Measurements from ENCODE around the gene THSD7B.
"Not testable (repeated sequence)": the region's sequence is repeated elsewhere in the genome, so short reads cannot be mapped to it uniquely, and the experiment has no call there.

THSD7B gene

DNA sequence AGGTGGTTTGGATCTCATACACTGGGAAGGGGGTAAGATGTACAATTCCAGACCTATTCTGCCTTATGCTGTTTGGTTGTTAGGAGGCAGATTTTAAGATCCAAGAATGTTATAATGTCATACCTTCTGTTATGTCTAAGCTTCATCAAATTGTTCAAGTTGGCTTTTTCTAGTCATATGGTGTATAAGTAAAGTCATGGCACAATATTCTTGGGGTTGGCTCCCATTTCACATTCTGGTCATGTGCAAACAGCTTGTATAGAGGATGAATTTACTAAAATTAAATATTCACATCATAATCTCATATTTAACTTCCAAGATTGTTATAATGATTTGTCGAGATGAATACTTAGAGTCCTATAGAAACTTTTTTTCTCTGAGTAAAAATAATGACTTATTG is 774.0 kb downstream of the THSD7B start:
- Histone ChIP-seq H3K27me3 (replicated peaks; ENCODE audit: control insufficient read depth, insufficient read depth, low read length, poor library complexity, severe bottlenecking) (no peaks in the 10 kb centered on the region), H3K4me1 (ENCODE audit: control insufficient read depth, insufficient read depth, low read length, poor library complexity, severe bottlenecking) (no peaks in the 10 kb centered on the region), H3K36me3 (ENCODE audit: control insufficient read depth, insufficient read depth, low read length) (no peaks in the 10 kb centered on the region), H3K9me3 (ENCODE audit: control insufficient read depth, low read length) (no peaks in the 10 kb centered on the region), H3K4me3 (ENCODE audit: insufficient read depth, low read depth, low read length, poor library complexity, severe bottlenecking) (no peak overlapping the region), H3K27ac (ENCODE audit: insufficient read depth, low read length, poor library complexity, severe bottlenecking) (no peak overlapping the region)
- no peak for DNase-seq

DNA sequence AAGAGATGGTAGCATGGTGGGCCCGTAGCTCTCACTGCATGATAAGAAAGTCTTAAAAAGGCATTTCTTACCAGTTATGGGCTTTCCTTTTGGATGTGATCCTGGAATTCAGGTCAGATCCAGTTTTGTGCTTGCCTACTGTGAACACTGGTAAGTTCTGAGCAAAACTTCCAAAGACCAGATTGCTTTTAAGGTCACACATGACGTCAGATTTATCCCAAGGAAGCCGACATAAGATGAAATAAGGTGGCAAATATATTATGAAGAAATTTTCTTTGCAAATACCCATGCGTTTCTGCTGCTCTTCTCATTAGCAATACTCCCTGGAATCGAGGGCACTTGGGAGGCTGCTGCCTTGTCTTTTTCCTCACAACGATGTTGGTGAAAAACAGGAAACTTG is 782.5 kb downstream of the THSD7B start:
- Histone ChIP-seq H3K4me1 (ENCODE audit: control insufficient read depth, insufficient read depth, low read length, poor library complexity, severe bottlenecking) (no peaks in the 10 kb centered on the region), H3K4me3 (ENCODE audit: insufficient read depth, low read depth, low read length, poor library complexity, severe bottlenecking) (no peak overlapping the region), H3K27ac (ENCODE audit: insufficient read depth, low read length, poor library complexity, severe bottlenecking) (no peak overlapping the region), H3K36me3 (ENCODE audit: control insufficient read depth, insufficient read depth, low read length) (no peaks in the 10 kb centered on the region), H3K9me3 (ENCODE audit: control insufficient read depth, low read length) (no peaks in the 10 kb centered on the region), H3K27me3 (replicated peaks; ENCODE audit: control insufficient read depth, insufficient read depth, low read length, poor library complexity, severe bottlenecking) (no peaks in the 10 kb centered on the region)
- no peak for DNase-seq

DNA sequence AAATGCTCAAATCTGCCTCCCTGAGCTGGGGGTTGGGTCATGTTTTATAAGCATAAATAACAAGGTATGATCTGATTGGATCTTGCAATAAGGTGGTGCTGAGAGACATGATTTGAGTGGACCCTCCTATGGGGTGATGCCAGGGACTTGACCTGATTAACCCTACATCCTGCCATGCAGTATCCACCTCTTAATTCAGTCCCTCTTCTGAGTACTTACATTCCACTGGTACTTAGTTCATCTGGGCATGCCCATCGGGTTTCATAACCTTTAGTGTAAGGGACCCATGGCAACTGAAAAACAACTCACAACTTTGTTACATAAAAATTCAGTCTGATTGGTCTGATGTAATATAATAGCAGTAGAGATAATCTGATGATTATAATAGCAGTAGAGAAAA is 801.0 kb downstream of the THSD7B start:
- H3K4me1 ChIP-seq (ENCODE audit: control insufficient read depth, insufficient read depth, low read length, poor library complexity, severe bottlenecking): no peaks in the 10 kb centered on the region
- H3K4me3 ChIP-seq (ENCODE audit: insufficient read depth, low read depth, low read length, poor library complexity, severe bottlenecking): no peak overlapping the region
- H3K27me3 ChIP-seq (replicated peaks; ENCODE audit: control insufficient read depth, insufficient read depth, low read length, poor library complexity, severe bottlenecking): no peaks in the 10 kb centered on the region
- no peaks in the 10 kb centered on the region for H3K9me3 ChIP-seq (ENCODE audit: control insufficient read depth, low read length)
- DNase-seq: no peak
- no peaks in the 10 kb centered on the region for H3K36me3 ChIP-seq (ENCODE audit: control insufficient read depth, insufficient read depth, low read length)
- no peak overlapping the region for H3K27ac ChIP-seq (ENCODE audit: insufficient read depth, low read length, poor library complexity, severe bottlenecking)

DNA sequence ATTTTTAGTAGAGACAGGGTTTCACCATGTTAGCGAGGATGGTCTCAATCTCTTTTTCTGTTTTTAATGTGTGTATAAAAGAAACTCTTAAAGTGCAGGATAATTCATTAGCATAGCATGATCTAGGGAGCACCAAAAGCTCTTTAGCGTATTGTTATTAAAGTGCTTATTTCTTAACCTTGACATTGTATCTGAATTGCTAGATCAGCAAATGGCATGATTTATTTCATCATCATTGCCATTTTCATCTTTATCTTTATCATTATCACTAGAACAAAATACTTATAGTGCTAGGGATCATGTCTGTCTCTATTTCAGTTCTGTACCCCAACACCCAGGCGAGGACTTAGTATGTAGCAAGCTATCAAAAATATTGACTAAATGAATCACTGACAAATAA is 805.1 kb downstream of the THSD7B start:
- H3K36me3 ChIP-seq (ENCODE audit: control insufficient read depth, insufficient read depth, low read length): no peaks in the 10 kb centered on the region
- no peak overlapping the region for H3K27ac ChIP-seq (ENCODE audit: insufficient read depth, low read length, poor library complexity, severe bottlenecking)
- H3K27me3 ChIP-seq (replicated peaks; ENCODE audit: control insufficient read depth, insufficient read depth, low read length, poor library complexity, severe bottlenecking): no peaks in the 10 kb centered on the region
- DNase-seq: no peak
- H3K4me1 ChIP-seq (ENCODE audit: control insufficient read depth, insufficient read depth, low read length, poor library complexity, severe bottlenecking): no peaks in the 10 kb centered on the region
- H3K9me3 ChIP-seq (ENCODE audit: control insufficient read depth, low read length): no peaks in the 10 kb centered on the region
- H3K4me3 ChIP-seq (ENCODE audit: insufficient read depth, low read depth, low read length, poor library complexity, severe bottlenecking): no peak overlapping the region

DNA sequence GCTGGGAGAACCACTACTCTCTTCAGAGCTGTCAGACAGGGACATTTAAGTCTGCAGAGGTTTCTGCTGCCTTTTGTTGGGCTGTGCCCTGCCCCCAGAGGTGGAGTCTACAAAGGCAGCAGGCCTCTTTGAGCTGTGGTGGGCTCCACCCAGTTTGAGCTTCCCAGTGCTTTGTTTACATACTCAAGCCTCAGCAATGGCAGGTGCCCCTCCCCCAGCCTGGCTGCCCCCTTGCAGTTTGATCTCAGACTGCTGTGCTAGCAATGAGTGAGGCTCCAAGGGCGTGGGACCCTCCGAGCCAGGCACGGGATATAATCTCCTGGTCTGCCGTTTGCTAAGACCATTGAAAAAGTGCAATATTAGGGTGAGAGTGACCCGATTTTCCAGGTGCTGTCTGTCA is 822.5 kb downstream of the THSD7B start:
- H3K36me3 ChIP-seq (ENCODE audit: control insufficient read depth, insufficient read depth, low read length); H3K27ac ChIP-seq (ENCODE audit: insufficient read depth, low read length, poor library complexity, severe bottlenecking); H3K9me3 ChIP-seq (ENCODE audit: control insufficient read depth, low read length); H3K4me3 ChIP-seq (ENCODE audit: insufficient read depth, low read depth, low read length, poor library complexity, severe bottlenecking); H3K4me1 ChIP-seq (ENCODE audit: control insufficient read depth, insufficient read depth, low read length, poor library complexity, severe bottlenecking); DNase-seq; H3K27me3 ChIP-seq (replicated peaks; ENCODE audit: control insufficient read depth, insufficient read depth, low read length, poor library complexity, severe bottlenecking): not testable (repeated sequence)

DNA sequence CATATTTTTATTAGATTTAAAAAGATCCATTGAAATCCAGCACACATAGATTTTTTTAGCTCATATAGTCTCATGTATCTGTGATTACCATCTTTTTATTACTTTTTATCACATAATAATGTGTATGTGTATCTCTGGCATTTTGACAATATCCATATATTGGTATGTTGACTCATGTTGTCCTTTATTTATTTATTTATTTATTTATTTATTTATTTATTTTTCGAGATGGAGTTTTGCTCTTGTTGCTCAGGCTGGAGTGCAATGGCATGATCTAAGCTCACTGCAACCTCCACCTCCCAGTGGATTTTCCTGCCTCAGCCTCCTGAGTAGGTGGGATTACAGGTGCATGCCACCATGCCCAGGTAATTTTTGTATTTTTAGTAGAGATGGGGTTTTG is 823.2 kb downstream of the THSD7B start:
- H3K4me3 ChIP-seq (ENCODE audit: insufficient read depth, low read depth, low read length, poor library complexity, severe bottlenecking); DNase-seq: not testable (repeated sequence)

DNA sequence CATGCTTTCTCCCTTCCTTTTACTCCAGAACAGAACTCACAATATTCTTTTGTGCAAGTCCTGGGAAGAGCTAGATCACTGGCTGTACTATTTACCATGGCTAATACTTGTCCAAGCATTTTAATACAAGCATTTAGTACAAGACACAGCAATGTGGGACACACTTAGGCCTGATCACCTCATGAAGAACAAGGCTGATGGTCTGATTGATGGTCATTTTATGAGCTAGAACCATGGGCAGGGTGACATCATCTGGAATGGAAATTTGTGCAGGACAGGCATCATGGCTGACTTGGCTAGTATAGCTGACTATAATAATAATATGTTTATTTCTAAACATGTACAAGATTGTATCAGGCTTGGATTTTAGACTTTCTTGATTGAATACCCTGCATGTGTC is 824.8 kb downstream of the THSD7B start:
- H3K36me3 ChIP-seq (ENCODE audit: control insufficient read depth, insufficient read depth, low read length): no peaks in the 10 kb centered on the region
- no peaks in the 10 kb centered on the region for H3K4me1 ChIP-seq (ENCODE audit: control insufficient read depth, insufficient read depth, low read length, poor library complexity, severe bottlenecking)
- no peak overlapping the region for H3K27ac ChIP-seq (ENCODE audit: insufficient read depth, low read length, poor library complexity, severe bottlenecking)
- H3K27me3 ChIP-seq (replicated peaks; ENCODE audit: control insufficient read depth, insufficient read depth, low read length, poor library complexity, severe bottlenecking): no peaks in the 10 kb centered on the region
- H3K4me3 ChIP-seq (ENCODE audit: insufficient read depth, low read depth, low read length, poor library complexity, severe bottlenecking): no peak overlapping the region
- DNase-seq: no peak
- no peaks in the 10 kb centered on the region for H3K9me3 ChIP-seq (ENCODE audit: control insufficient read depth, low read length)

More for the DNA sequence above, 823.2 kb downstream of the THSD7B start:
- not testable (repeated sequence) for H3K36me3 ChIP-seq (ENCODE audit: control insufficient read depth, insufficient read depth, low read length); H3K27ac ChIP-seq (ENCODE audit: insufficient read depth, low read length, poor library complexity, severe bottlenecking); H3K9me3 ChIP-seq (ENCODE audit: control insufficient read depth, low read length); H3K27me3 ChIP-seq (replicated peaks; ENCODE audit: control insufficient read depth, insufficient read depth, low read length, poor library complexity, severe bottlenecking); H3K4me1 ChIP-seq (ENCODE audit: control insufficient read depth, insufficient read depth, low read length, poor library complexity, severe bottlenecking)

DNA sequence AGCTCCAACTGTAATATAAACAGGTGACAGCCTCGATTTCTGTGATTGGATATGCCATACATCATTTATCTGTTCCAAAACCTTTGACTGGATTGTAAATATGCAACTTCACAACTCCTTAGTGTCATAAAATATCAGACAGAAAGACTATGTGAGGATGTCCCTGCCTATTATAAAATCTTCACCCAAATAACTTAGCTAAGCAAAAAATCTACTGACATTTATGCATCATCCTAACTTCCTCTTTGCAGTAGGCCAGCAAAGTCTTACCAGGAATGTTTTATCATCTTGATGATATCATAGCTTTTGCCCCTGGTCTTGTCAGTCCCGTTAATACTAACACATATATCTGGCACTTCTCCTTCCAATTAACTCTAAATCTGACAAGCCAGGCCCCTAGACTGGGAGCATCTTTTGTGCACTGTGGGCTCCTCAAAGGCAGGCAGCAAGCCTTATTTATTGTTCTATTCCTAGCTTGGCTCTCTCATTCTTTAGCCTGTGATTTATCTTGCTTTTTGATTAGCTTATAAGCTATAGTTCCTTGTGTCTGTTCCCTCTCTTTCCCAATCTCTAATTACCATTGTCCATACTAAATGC is 842.5 kb downstream of the THSD7B start:
- Histone ChIP-seq H3K27ac (ENCODE audit: insufficient read depth, low read length, poor library complexity, severe bottlenecking) (no peak overlapping the region), H3K27me3 (replicated peaks; ENCODE audit: control insufficient read depth, insufficient read depth, low read length, poor library complexity, severe bottlenecking) (no peaks in the 10 kb centered on the region), H3K4me1 (ENCODE audit: control insufficient read depth, insufficient read depth, low read length, poor library complexity, severe bottlenecking) (no peaks in the 10 kb centered on the region), H3K9me3 (ENCODE audit: control insufficient read depth, low read length) (no peaks in the 10 kb centered on the region), H3K4me3 (ENCODE audit: insufficient read depth, low read depth, low read length, poor library complexity, severe bottlenecking) (no peak overlapping the region), H3K36me3 (ENCODE audit: control insufficient read depth, insufficient read depth, low read length) (no peaks in the 10 kb centered on the region)
- no peak for DNase-seq

DNA sequence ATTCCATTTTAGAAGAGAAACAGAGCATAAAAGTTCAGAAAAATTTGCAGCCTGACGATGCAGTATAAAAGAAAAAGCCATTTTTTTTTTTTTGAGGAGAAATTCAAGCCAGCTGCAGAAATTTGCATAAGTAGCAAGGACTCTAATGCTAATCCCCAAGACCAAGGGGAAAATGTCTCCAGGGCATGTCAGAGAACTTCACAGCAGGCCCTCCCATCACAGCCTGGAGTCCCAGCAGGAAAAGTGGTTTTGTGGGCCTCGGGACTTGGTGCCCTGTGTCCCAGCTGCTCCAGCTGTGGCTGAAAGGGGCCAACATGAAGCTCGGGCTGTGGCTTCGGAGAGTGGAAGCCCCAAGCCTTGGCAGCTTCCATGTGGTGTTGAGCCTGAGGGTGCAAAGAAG is 873.6 kb downstream of the THSD7B start:
- Histone ChIP-seq H3K27me3 (replicated peaks; ENCODE audit: control insufficient read depth, insufficient read depth, low read length, poor library complexity, severe bottlenecking) (no peaks in the 10 kb centered on the region), H3K27ac (ENCODE audit: insufficient read depth, low read length, poor library complexity, severe bottlenecking) (no peak overlapping the region), H3K4me1 (ENCODE audit: control insufficient read depth, insufficient read depth, low read length, poor library complexity, severe bottlenecking) (no peaks in the 10 kb centered on the region), H3K9me3 (ENCODE audit: control insufficient read depth, low read length) (no peaks in the 10 kb centered on the region), H3K4me3 (ENCODE audit: insufficient read depth, low read depth, low read length, poor library complexity, severe bottlenecking) (no peak overlapping the region), H3K36me3 (ENCODE audit: control insufficient read depth, insufficient read depth, low read length) (no peaks in the 10 kb centered on the region)
- DNase-seq: no peak

DNA sequence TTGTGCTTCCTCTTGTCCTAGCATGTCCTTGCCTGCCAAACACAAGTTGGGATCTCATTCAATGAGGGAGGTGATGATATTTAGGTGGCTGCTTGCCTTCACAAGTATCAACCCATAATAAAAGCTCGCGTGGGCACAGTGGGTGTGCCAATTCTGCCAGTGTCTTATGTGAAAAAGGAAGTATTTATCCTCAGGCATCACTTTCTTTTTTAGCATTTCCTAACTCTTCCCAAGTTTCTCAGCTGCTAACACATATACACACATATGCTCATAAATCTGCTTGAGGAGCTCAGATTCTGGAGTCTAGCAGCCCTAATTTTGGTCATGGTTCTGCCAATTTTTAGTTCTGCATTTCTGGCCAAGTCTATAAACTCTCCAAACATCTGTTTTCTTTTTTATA is 879.4 kb downstream of the THSD7B start:
- no peaks in the 10 kb centered on the region for H3K4me1 ChIP-seq (ENCODE audit: control insufficient read depth, insufficient read depth, low read length, poor library complexity, severe bottlenecking)
- no peaks in the 10 kb centered on the region for H3K9me3 ChIP-seq (ENCODE audit: control insufficient read depth, low read length)
- DNase-seq: no peak
- H3K27ac ChIP-seq (ENCODE audit: insufficient read depth, low read length, poor library complexity, severe bottlenecking): no peak overlapping the region
- no peak overlapping the region for H3K4me3 ChIP-seq (ENCODE audit: insufficient read depth, low read depth, low read length, poor library complexity, severe bottlenecking)
- no peaks in the 10 kb centered on the region for H3K36me3 ChIP-seq (ENCODE audit: control insufficient read depth, insufficient read depth, low read length)
- H3K27me3 ChIP-seq (replicated peaks; ENCODE audit: control insufficient read depth, insufficient read depth, low read length, poor library complexity, severe bottlenecking): no peaks in the 10 kb centered on the region

DNA sequence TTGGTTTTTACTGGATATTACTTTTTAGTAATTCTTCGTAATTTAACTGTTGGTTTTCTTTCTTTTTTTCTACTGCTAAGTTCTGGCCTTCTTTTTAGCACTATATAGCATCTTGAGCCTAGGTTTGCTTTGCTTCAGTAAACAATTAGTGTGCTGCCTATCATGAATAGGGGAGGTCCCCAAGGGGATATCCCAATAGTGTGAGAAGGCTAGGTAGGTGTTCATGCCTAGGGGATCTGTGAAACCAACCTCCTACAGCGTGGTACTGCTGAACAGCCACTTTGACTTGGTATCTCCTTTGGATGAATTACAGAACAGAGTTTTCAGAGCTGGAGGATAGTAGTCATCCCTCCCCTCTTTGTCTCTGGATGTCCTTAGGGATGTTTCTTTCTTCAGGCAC is 888.7 kb downstream of the THSD7B start:
- no peak overlapping the region for H3K4me3 ChIP-seq (ENCODE audit: insufficient read depth, low read depth, low read length, poor library complexity, severe bottlenecking)

More for the DNA sequence above, 888.7 kb downstream of the THSD7B start:
- Histone ChIP-seq H3K9me3 (ENCODE audit: control insufficient read depth, low read length) (no peaks in the 10 kb centered on the region), H3K4me1 (ENCODE audit: control insufficient read depth, insufficient read depth, low read length, poor library complexity, severe bottlenecking) (no peaks in the 10 kb centered on the region), H3K36me3 (ENCODE audit: control insufficient read depth, insufficient read depth, low read length) (no peaks in the 10 kb centered on the region), H3K27ac (ENCODE audit: insufficient read depth, low read length, poor library complexity, severe bottlenecking) (no peak overlapping the region), H3K27me3 (replicated peaks; ENCODE audit: control insufficient read depth, insufficient read depth, low read length, poor library complexity, severe bottlenecking) (no peaks in the 10 kb centered on the region)
- no peak for DNase-seq
